Tibial nerve (tissue), 4 donors: ENCODE data around the gene HSD17B12. TPM values are rescaled to one million over a fixed set of nuclear protein-coding genes. Genes with fewer than 3 reads are reported as not detected.

Experiments used
- DNase-seq, 2 donors: peaks; one replicate each; pipeline ENCODE4 v3.0.0-alpha.2; 2019; ENCODE audit warnings: low spot score in 2 of 2
- H3K27ac ChIP-seq, 4 donors: fragments of 200-600 bp; sonication (generic) in 3 of 4; one replicate each; pipeline ENCODE4 v1.5.1; 2017 to 2019; ENCODE audit warnings: mild to moderate bottlenecking in 1 of 4
- H3K27me3 ChIP-seq, 2 donors: fragments of 200-600 bp; sonication (generic) in 1 of 2; one replicate each; pipeline versions ENCODE4 v1.5.1 to v1.6.0; 2017 to 2019
- H3K36me3 ChIP-seq, 3 donors: fragments of 200-600 bp; sonication (generic); one replicate each; pipeline ENCODE4 v1.5.1; 2018 to 2019
- H3K4me1 ChIP-seq, 4 donors: fragments of 200-600 bp; sonication (generic) in 3 of 4; one replicate each; pipeline ENCODE4 v1.5.1; 2017 to 2019
- H3K4me3 ChIP-seq, 4 donors: fragments of 200-600 bp; sonication (generic) in 3 of 4; one replicate each; pipeline ENCODE4 v1.5.1; 2017 to 2019; ENCODE audit warnings: mild to moderate bottlenecking in 1 of 4, moderate library complexity in 1 of 4
- H3K9me3 ChIP-seq, 4 donors: fragments of 200-600 bp; sonication (generic) in 3 of 4; one replicate each; pipeline ENCODE4 v1.5.1; 2017 to 2019
- CTCF ChIP-seq, 5 experiments: fragments of 200-600 bp in 3 of 5; fragments of 450-650 bp in 2 of 5; sonication (generic) in 3 of 5; IDR thresholded peaks; one replicate each; pipeline ENCODE4 v1.5.1; 2016 to 2019; ENCODE audit warnings: antibody characterized with exemption in 5 of 5, mild to moderate bottlenecking in 3 of 5, moderate library complexity in 2 of 5
- EP300 ChIP-seq, 2 donors: sonication (generic); formaldehyde crosslinking; IDR thresholded peaks; one replicate each; pipeline ENCODE4 v1.6.1; 2017; ENCODE audit warnings: antibody characterized with exemption in 2 of 2, mild to moderate bottlenecking in 1 of 2
- POLR2A ChIP-seq, 2 donors: fragments of 450-650 bp; IDR thresholded peaks; one replicate each; pipeline ENCODE4 v1.6.1; 2017; ENCODE audit warnings: antibody characterized with exemption in 2 of 2, mild to moderate bottlenecking in 2 of 2, moderate library complexity in 2 of 2
- WGBS, 2 donors: methylation state at CpG; one replicate each; pipeline ENCODE4 v1.1.5; 2018; 5-methylcytosine and 5-hydroxymethylcytosine counted together
- total RNA-seq, 4 donors: library from RNA; depleted of rRNA; stranded (reverse); fragments of >200 nt; gene quantifications; one replicate each; pipeline ENCODE4 v1.1.0, GENCODE V29; 2016

The HSD17B12 gene
- total RNA-seq, 4 donors from 2014 or later = 54.9 to 75.9 (median 62.9) TPM

- H3K27ac ChIP-seq = no peak overlapping the region
- H3K4me3 ChIP-seq = no peak overlapping the region
- DNase-seq = no peak
- no peaks in the 10 kb centered on the region for H3K4me1 ChIP-seq
- H3K9me3 ChIP-seq = no peaks in the 10 kb centered on the region
- no peak for TF ChIP-seq POLR2A (IDR thresholded peaks at IDR 0.05)
- TF ChIP-seq CTCF (IDR thresholded peaks at IDR 0.05) = no peak
- TF ChIP-seq EP300 (IDR thresholded peaks at IDR 0.05) = no peak
- no peaks in the 10 kb centered on the region for H3K27me3 ChIP-seq
- H3K36me3 ChIP-seq = peaks cover 0 to 26% (median 0%) of the 10 kb centered on the region in 3 donors
These were observed 173.2 kb downstream of the HSD17B12 start for GRCh38 chr11:43853781-43854180.

DNA sequence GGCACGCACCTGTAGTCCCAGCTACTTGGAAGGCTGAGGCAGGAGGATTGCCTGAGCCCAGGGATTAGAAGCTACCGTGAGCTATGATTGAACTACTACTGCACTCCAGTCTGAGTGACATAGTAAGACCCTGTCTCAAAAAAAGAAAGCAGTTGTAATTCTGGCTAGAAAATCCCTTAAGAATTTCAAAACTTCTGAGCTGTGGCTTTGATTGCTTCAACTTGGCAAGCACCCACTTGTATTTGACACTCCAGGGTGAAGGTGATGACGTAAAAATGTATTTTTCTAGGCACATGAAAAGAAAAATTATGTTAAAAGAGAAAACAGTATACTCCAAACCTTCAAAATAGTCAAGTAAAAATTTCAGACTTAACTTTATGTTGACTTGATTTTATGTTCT lies 176.5 kb downstream of the HSD17B12 start:
- Histone ChIP-seq H3K4me3 (no peak overlapping the region), H3K36me3 (peaks cover 0 to 26% (median 0%) of the 10 kb centered on the region in 3 donors), H3K9me3 (peaks cover 0 to 12% (median 0%) of the 10 kb centered on the region in 4 donors), H3K27me3 (no peaks in the 10 kb centered on the region), H3K27ac (no peak overlapping the region), H3K4me1 (no peaks in the 10 kb centered on the region)
- TF ChIP-seq POLR2A (IDR thresholded peaks at IDR 0.05) = no peak
- no peak for TF ChIP-seq EP300 (IDR thresholded peaks at IDR 0.05)
- no peak for TF ChIP-seq CTCF (IDR thresholded peaks at IDR 0.05)
- DNase-seq = no peak
- 88 to 91% methylated on average over 3 of the region's 3 CpGs for WGBS, 2 donors

- Histone ChIP-seq H3K36me3 (peaks cover 0 to 8% (median 0%) of the 10 kb centered on the region in 3 donors), H3K9me3 (peaks cover 0 to 12% (median 0%) of the 10 kb centered on the region in 4 donors), H3K4me1 (no peaks in the 10 kb centered on the region), H3K4me3 (no peak overlapping the region), H3K27me3 (no peaks in the 10 kb centered on the region), H3K27ac (no peak overlapping the region)
- DNase-seq = no peak
- 75 to 85% methylated on average over 2 of the region's 2 CpGs for WGBS, 2 donors
- TF ChIP-seq CTCF (IDR thresholded peaks at IDR 0.05) = no peak
- no peak for TF ChIP-seq POLR2A (IDR thresholded peaks at IDR 0.05)
These were observed 180.6 kb downstream of the HSD17B12 start for GRCh38 chr11:43861141-43861540.

DNA sequence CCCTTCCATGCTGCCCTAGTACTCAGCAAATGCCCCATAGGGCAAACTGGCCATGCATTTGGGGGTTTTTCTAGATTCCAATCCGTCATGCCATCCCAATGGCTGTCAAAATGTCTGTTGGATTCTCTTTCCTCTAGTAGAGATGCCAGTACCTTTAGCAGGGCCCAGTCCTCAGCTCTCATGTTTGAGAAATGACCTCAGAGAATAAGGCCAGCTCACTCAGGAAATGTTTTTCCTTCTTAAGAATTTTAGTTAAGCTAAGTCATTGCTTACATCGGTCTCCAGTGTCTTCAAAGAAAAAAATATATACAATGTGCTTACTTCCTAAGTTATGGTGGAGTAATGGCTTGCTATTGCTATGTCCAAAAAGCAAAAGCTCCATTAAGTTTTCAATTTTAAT lies 186.0 kb downstream of the HSD17B12 start:
- Histone ChIP-seq H3K27me3 (peaks cover 0 to 11% of the 10 kb centered on the region in 2 donors), H3K9me3 (no peaks in the 10 kb centered on the region), H3K4me1 (no peaks in the 10 kb centered on the region), H3K36me3 (no peaks in the 10 kb centered on the region), H3K27ac (no peak overlapping the region), H3K4me3 (no peak overlapping the region)
- DNase-seq = no peak
- WGBS, 2 donors = 79 to 80% methylated on average over 2 of the region's 2 CpGs
- TF ChIP-seq EP300 (IDR thresholded peaks at IDR 0.05) (no peak), POLR2A (IDR thresholded peaks at IDR 0.05) (no peak), CTCF (IDR thresholded peaks at IDR 0.05) (no peak)

GRCh38 chr11:43866969-43867368 lies 186.4 kb downstream of the HSD17B12 start:
- DNase-seq = no peak
- H3K4me3 ChIP-seq = no peak overlapping the region
- H3K4me1 ChIP-seq = no peaks in the 10 kb centered on the region
- H3K27me3 ChIP-seq = peaks cover 0 to 15% of the 10 kb centered on the region in 2 donors
- TF ChIP-seq CTCF (IDR thresholded peaks at IDR 0.05) = no peak
- no peak for TF ChIP-seq POLR2A (IDR thresholded peaks at IDR 0.05)
- TF ChIP-seq EP300 (IDR thresholded peaks at IDR 0.05) = no peak
- no peak overlapping the region for H3K27ac ChIP-seq
- no peaks in the 10 kb centered on the region for H3K9me3 ChIP-seq
- H3K36me3 ChIP-seq = no peaks in the 10 kb centered on the region
